PC-9 (cell line): ENCODE results near the gene TSACC.

Experiments
- CTCF ChIP-seq: fragments of 200-600 bp; sonication (generic); conservative IDR thresholded peaks from 2 replicates; pipeline ENCODE4 v1.6.1; 2017; ENCODE audit warnings: mixed run types, antibody characterized with exemption, mild to moderate bottlenecking, moderate library complexity
- EZH2 ChIP-seq: fragments of 200-600 bp; sonication (generic); IDR thresholded peaks from 2 replicates; pipeline ENCODE4 v1.8.0; 2017; ENCODE audit warnings: antibody characterized with exemption, low read depth

GRCh38 chr1:156320560-156320959 lies 17.8 kb upstream of the TSACC start:
- TF ChIP-seq CTCF, result no peak
- TF ChIP-seq EZH2, result no peak
